GM19324 (cell line): ENCODE measurements around the gene SYCE1L.
"Not testable (repeated sequence)": the region's sequence is repeated elsewhere in the genome, so short reads cannot be mapped to it uniquely, and the experiment has no call there.

Experiments used
- ATAC-seq: cut with Tn5 transposase; IDR thresholded peaks from one replicate; pipeline ENCODE4 v1.9.1; 2021; ENCODE audit warnings: mild to moderate bottlenecking, moderate library complexity; ENCODE audit not compliant: unreplicated experiment, low FRiP score

Gene SYCE1L

GRCh38 chr16:77199211-77199610, at the start of gene SYCE1L:
TSS of gene SYCE1L (plus strand) at chr16:77199408. CDS start at chr16:77199452, 44 bp downstream.
- no peak for ATAC-seq

GRCh38 chr16:77157346-77158058, 41.7 kb upstream of the SYCE1L start:
- no peak for ATAC-seq

GRCh38 chr16:77158293-77158692, 40.9 kb upstream of the SYCE1L start:
- no peak for ATAC-seq

GRCh38 chr16:77165006-77165405, 34.2 kb upstream of the SYCE1L start:
- no peak for ATAC-seq

GRCh38 chr16:77165536-77166236, 33.5 kb upstream of the SYCE1L start:
- not testable (repeated sequence) for ATAC-seq

- no peak for ATAC-seq
Measured at GRCh38 chr16:77166726-77167125, 32.5 kb upstream of the SYCE1L start.

- ATAC-seq, result no peak
Measured at GRCh38 chr16:77168901-77169300, 30.3 kb upstream of the SYCE1L start.

GRCh38 chr16:77169650-77170236, 29.5 kb upstream of the SYCE1L start:
- ATAC-seq, result no peak

- no peak for ATAC-seq
Measured at GRCh38 chr16:77170805-77171204, 28.4 kb upstream of the SYCE1L start.

- peak; percentile 43 for ATAC-seq
Measured at GRCh38 chr16:77171745-77172635, 27.2 kb upstream of the SYCE1L start.

GRCh38 chr16:77172951-77173350, 26.3 kb upstream of the SYCE1L start:
- no peak for ATAC-seq

- ATAC-seq, result no peak
Measured at GRCh38 chr16:77183137-77183536, 16.1 kb upstream of the SYCE1L start.

GRCh38 chr16:77186298-77186697, 12.9 kb upstream of the SYCE1L start:
- not testable (repeated sequence) for ATAC-seq

GRCh38 chr16:77190190-77190477, 9.1 kb upstream of the SYCE1L start:
- ATAC-seq, result no peak

GRCh38 chr16:77190478-77191258, 8.5 kb upstream of the SYCE1L start, which contains the start of gene MON1B:
TSS of gene MON1B (plus strand) at chr16:77191190. CDS start at chr16:77191486, 296 bp downstream.
- peak; percentile 98 for ATAC-seq

GRCh38 chr16:77191259-77191969, 7.8 kb upstream of the SYCE1L start:
- ATAC-seq, result no peak

- ATAC-seq, result no peak
Measured at GRCh38 chr16:77193377-77193776, 5.8 kb upstream of the SYCE1L start.

- ATAC-seq, result no peak
Measured at GRCh38 chr16:77194295-77195231, 4.6 kb upstream of the SYCE1L start.
